Peyer's patch (tissue), 4 donors: ENCODE data around the gene SCML1. TPM values are rescaled to one million over a fixed set of nuclear protein-coding genes. Genes with fewer than 3 reads are reported as not detected.

ENCODE experiments used
- DNase-seq, 3 donors: peaks; one replicate each; pipeline ENCODE4 v3.0.0-alpha.2; 2017 to 2019
- H3K27ac ChIP-seq, 4 donors: fragments of 200-600 bp; sonication (generic); one replicate each; pipeline ENCODE4 v1.5.1; 2016 to 2019
- H3K27me3 ChIP-seq, 2 donors: fragments of 200-600 bp; sonication (generic); one replicate each; pipeline ENCODE4 v1.5.1; 2019
- H3K36me3 ChIP-seq, 3 donors: fragments of 200-600 bp; sonication (generic); one replicate each; pipeline ENCODE4 v1.5.1; 2016 to 2019
- H3K4me1 ChIP-seq, 4 donors: fragments of 200-600 bp; sonication (generic); one replicate each; pipeline ENCODE4 v1.5.1; 2016 to 2019
- H3K4me3 ChIP-seq, 4 donors: fragments of 200-600 bp; sonication (generic); 1 replicate in 3 of 4; 2 replicates in 1 of 4; pipeline ENCODE4 v1.5.1; 2016 to 2019; ENCODE audit warnings: mild to moderate bottlenecking in 1 of 4
- H3K9me3 ChIP-seq, 4 donors: fragments of 200-600 bp; sonication (generic); one replicate each; pipeline ENCODE4 v1.5.1; 2016 to 2019; ENCODE audit warnings: mild to moderate bottlenecking in 1 of 4
- POLR2A ChIP-seq, 2 donors: fragments of 450-650 bp; IDR thresholded peaks; one replicate each; pipeline ENCODE4 v1.5.1; 2017; ENCODE audit warnings: antibody characterized with exemption in 2 of 2, mild to moderate bottlenecking in 2 of 2, moderate library complexity in 2 of 2
- total RNA-seq, 4 donors: library from RNA; depleted of rRNA; stranded (reverse); fragments of >200 nt; gene quantifications; one replicate each; pipeline ENCODE4 v1.1.0, GENCODE V29; 2016
- TF ChIP-seq, protein P1 (sequence below), 6 experiments: fragments of 450-650 bp in 4 of 6; fragments of 200-600 bp in 2 of 6; sonication (generic) in 1 of 6; IDR thresholded peaks; one replicate each; pipeline ENCODE4 v1.5.1; 2017 to 2019; ENCODE audit warnings: antibody characterized with exemption in 6 of 6, mild to moderate bottlenecking in 3 of 6, moderate library complexity in 1 of 6

Gene SCML1
- total RNA-seq, 4 donors from 2014 or later, result 14.0 to 20.6 (median 18.7) TPM

DNA sequence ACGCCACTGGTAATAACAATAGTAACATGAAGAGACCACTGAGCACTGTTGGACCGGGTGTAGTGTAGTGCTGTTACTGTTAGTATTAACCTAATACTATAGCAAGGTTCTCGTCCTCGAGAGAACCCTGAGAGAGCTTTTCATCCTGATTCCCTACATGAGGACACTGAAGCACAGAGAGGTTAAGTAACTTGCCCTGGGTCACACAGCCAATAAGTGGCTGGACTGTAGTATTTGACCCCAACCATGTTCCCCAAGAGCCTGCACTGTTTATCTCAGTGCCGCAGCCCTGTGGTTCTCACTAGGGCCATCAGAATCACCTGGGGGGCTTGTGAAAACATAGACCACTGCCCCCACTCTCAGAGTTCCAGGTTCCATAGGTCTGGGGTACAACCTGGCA is 10.4 kb downstream of the SCML1 start:
- TF ChIP-seq POLR2A (IDR thresholded peaks at IDR 0.05), result no peak
- TF ChIP-seq, protein P1, sequence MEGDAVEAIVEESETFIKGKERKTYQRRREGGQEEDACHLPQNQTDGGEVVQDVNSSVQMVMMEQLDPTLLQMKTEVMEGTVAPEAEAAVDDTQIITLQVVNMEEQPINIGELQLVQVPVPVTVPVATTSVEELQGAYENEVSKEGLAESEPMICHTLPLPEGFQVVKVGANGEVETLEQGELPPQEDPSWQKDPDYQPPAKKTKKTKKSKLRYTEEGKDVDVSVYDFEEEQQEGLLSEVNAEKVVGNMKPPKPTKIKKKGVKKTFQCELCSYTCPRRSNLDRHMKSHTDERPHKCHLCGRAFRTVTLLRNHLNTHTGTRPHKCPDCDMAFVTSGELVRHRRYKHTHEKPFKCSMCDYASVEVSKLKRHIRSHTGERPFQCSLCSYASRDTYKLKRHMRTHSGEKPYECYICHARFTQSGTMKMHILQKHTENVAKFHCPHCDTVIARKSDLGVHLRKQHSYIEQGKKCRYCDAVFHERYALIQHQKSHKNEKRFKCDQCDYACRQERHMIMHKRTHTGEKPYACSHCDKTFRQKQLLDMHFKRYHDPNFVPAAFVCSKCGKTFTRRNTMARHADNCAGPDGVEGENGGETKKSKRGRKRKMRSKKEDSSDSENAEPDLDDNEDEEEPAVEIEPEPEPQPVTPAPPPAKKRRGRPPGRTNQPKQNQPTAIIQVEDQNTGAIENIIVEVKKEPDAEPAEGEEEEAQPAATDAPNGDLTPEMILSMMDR (IDR thresholded peaks at IDR 0.05), result no peak
- Histone ChIP-seq H3K9me3 (no peaks in the 10 kb centered on the region), H3K4me1 (no peaks in the 10 kb centered on the region), H3K36me3 (peaks cover 0 to 9% (median 0%) of the 10 kb centered on the region in 3 donors), H3K27me3 (no peaks in the 10 kb centered on the region), H3K4me3 (no peak overlapping the region), H3K27ac (no peak overlapping the region)
- DNase-seq, result no peak

DNA sequence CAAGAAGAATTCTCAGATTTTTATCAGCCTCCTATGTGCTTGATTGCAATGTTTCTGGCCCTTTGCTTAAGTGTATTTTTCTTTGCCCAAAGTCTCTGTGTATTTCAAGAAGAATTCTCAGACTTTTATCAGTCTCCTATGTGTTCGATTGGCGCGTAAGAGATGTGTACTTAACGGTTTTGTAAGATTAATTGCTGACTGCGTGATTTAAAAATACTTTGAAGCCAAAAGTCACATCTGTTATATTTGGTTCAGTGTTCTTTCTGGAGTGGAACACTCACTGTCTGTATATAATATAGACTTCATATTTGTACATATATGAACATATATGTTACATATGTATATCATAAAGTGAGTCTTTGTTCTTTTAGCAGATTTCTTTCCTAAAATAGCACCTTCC is 11.4 kb downstream of the SCML1 start:
- H3K9me3 ChIP-seq, result no peaks in the 10 kb centered on the region
- peaks cover 0 to 9% (median 0%) of the 10 kb centered on the region in 3 donors for H3K36me3 ChIP-seq
- H3K4me3 ChIP-seq, result no peak overlapping the region
- no peaks in the 10 kb centered on the region for H3K27me3 ChIP-seq
- no peak overlapping the region for H3K27ac ChIP-seq
- TF ChIP-seq, protein P1 (IDR thresholded peaks at IDR 0.05), result no peak
- no peak for TF ChIP-seq POLR2A (IDR thresholded peaks at IDR 0.05)
- no peaks in the 10 kb centered on the region for H3K4me1 ChIP-seq
- no peak for DNase-seq

DNA sequence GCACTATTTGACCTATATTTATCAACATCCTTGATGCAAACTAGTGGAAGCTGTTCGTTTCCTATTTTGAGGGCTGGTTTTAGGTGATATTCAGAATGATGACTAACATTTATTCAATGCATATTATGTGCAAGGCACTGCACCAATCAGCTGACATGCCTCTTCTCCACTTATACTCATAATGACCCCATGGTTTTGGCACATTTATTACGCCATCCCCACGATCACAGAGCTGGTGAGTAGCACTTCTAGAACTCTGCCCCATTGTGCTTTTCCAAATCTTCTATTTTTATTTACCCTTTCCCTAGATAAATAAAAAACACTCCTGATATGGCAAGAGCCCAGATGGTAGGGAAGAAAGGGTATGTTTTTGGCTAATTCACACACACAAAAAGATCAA is 13.1 kb downstream of the SCML1 start:
- DNase-seq, result no peak
- H3K27me3 ChIP-seq, result no peaks in the 10 kb centered on the region
- H3K9me3 ChIP-seq, result no peaks in the 10 kb centered on the region
- peaks cover 0 to 9% (median 0%) of the 10 kb centered on the region in 3 donors for H3K36me3 ChIP-seq
- H3K27ac ChIP-seq, result no peak overlapping the region
- no peaks in the 10 kb centered on the region for H3K4me1 ChIP-seq
- H3K4me3 ChIP-seq, result no peak overlapping the region
- TF ChIP-seq POLR2A (IDR thresholded peaks at IDR 0.05), result no peak
- TF ChIP-seq, protein P1 (IDR thresholded peaks at IDR 0.05), result no peak

DNA sequence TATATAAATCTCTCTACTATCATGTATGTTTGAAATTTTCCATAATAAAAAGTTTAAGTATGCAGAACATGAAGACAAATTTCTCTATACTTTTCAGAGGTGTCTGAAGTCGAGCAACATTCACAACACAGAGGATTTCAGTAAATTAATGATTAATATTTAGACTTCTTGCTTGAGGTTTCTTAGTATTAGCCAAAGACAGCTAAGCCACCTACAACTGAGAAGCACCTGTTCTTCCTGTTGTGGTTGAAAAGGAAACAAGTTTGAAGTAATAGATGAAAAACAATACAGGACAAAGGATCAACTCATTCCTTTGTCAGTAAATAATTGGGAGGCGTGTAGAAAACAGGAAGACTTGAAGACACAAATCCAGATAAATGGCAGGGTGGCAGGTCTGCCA is 21.1 kb downstream of the SCML1 start:
- H3K27me3 ChIP-seq, result no peaks in the 10 kb centered on the region
- TF ChIP-seq, protein P1 (IDR thresholded peaks at IDR 0.05), result no peak
- TF ChIP-seq POLR2A (IDR thresholded peaks at IDR 0.05), result no peak
- no peak for DNase-seq
- H3K4me1 ChIP-seq, result no peaks in the 10 kb centered on the region
- H3K36me3 ChIP-seq, result no peaks in the 10 kb centered on the region
- H3K9me3 ChIP-seq, result no peaks in the 10 kb centered on the region
- no peak overlapping the region for H3K4me3 ChIP-seq
- H3K27ac ChIP-seq, result no peak overlapping the region

DNA sequence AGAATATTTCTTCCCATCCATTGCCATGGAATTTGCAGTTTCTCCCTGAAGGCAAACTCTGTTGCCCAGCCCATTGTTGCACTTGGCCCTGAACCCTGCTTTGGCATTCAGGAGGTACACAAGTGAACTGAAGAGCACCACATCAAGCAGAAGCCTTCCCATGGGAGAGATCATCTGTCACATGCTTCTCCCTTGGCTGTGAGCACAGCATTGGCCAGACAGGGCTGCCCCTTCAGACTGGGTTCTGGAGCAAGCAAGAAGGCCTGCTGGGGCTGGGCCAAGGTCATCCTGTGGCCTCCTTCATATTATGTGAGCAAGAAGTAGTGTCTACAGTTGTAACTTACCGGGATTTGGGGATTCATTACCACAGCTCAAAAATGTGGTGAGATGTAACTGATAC is 22.7 kb downstream of the SCML1 start:
- no peaks in the 10 kb centered on the region for H3K27me3 ChIP-seq

More for the DNA sequence above, 22.7 kb downstream of the SCML1 start:
- Histone ChIP-seq H3K27ac (no peak overlapping the region), H3K9me3 (no peaks in the 10 kb centered on the region), H3K4me3 (no peak overlapping the region), H3K4me1 (no peaks in the 10 kb centered on the region), H3K36me3 (no peaks in the 10 kb centered on the region)
- DNase-seq, result no peak
- no peak for TF ChIP-seq POLR2A (IDR thresholded peaks at IDR 0.05)
- TF ChIP-seq, protein P1 (IDR thresholded peaks at IDR 0.05), result no peak
